K562 (cell line): Measurements from ENCODE around the gene SCARB2.
A peak's percentile ranks its signal among the peaks of the same experiment; 100 is the strongest.

Experiments
- CEBPB ChIP-seq: fragments of 450-650 bp; IDR thresholded peaks from 2 replicates; pipeline ENCODE4 v1.6.1; 2016; ENCODE audit warnings: missing genetic modification characterization, missing compliant biosample characterization
- CHD1 ChIP-seq: fragments of 200-600 bp; sonication (generic); IDR thresholded peaks from one replicate; pipeline ENCODE4 v1.6.1; 2012; ENCODE audit warnings: mild to moderate bottlenecking, moderate library complexity, low read length, inconsistent platforms
- CTCF ChIP-seq, 3 experiments: IDR thresholded peaks in 2 of 3; conservative IDR thresholded peaks in 1 of 3; 2 replicates each; pipeline ENCODE4 v1.5.1; 2011 to 2012; ENCODE audit warnings: low read length in 3 of 3, mild to moderate bottlenecking in 3 of 3, control low read depth in 2 of 3, improper control_type of control experiment in 1 of 3, inconsistent platforms in 1 of 3, low read depth in 1 of 3, mixed read lengths in 1 of 3, moderate library complexity in 1 of 3; ENCODE audit not compliant: insufficient read depth in 2 of 3
- EGR1 ChIP-seq: fragments of 450-650 bp; conservative IDR thresholded peaks from 2 replicates; pipeline ENCODE4 v1.6.1; 2017; ENCODE audit warnings: mild to moderate bottlenecking
- ETV5 ChIP-seq: sonication (generic); formaldehyde crosslinking; IDR thresholded peaks from 2 replicates; pipeline ENCODE4 v1.4.0; 2020; ENCODE audit warnings: low read depth, mild to moderate bottlenecking, missing genetic modification reagents
- GATAD2A ChIP-seq: fragments of 450-650 bp; IDR thresholded peaks from 2 replicates; pipeline ENCODE4 v1.6.1; 2017
- UBTF ChIP-seq, 2 experiments: IDR thresholded peaks; 2 replicates each; pipeline ENCODE4 v1.6.1; 2012; ENCODE audit warnings: improper control_type of control experiment in 2 of 2, low read depth in 2 of 2, low read length in 2 of 2, borderline replicate concordance in 1 of 2
- ZNF830 ChIP-seq: fragments of 250-450 bp; sonication (Bioruptor Pico); IDR thresholded peaks from 2 replicates; pipeline ENCODE4 v1.5.0; 2021; ENCODE audit warnings: mild to moderate bottlenecking
- TF ChIP-seq, protein P1 (sequence below): fragments of 250-450 bp; sonication (Bioruptor Pico); IDR thresholded peaks from 2 replicates; pipeline ENCODE4 v1.5.0; 2020; ENCODE audit warnings: mild to moderate bottlenecking
- TF ChIP-seq, protein P2 (sequence below): sonication (generic); formaldehyde crosslinking; IDR thresholded peaks from 2 replicates; pipeline ENCODE4 v1.8.0; 2023; ENCODE audit warnings: mild to moderate bottlenecking, missing genetic modification reagents

DNA sequence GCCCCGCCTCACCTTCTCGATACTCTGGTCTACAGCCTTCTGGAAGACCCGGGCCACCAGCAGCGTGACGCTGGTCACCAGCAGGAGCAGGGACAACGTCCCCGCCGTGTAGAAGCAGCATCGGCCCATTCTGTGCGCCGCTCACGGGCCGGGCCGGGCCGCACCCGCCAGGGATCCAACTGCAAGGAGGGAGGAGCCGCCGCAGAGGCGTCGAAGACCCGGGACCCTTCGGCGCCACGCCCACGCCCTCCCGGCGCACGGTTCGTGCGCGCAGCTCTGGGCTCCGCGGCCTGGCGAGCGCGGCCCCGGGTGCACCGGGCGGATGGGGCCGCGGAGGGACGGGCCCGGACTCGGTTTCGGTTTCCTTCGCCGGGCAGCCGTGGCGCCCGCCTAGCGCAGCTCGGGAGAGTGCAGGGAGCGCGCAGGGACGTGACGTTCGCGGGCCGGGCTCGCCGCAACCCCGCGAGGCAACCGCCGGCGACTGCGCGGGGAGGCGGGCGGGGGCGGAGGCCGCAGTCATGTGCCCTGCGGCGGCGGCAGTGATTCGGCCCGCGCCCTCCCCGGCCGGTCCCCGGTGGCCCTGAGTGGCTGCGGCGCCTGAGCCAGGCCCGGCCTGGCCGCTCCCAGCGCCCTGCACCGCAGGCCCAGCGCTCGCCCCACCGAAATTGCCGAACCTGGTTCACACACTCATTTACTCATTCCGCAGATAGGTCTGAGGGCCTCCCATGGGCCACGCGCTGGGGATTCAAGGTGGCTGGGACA lies at the start of gene SCARB2:
- TF ChIP-seq EGR1: peak; percentile 72
- peak; percentile 71 to 76; a peak in 3 of 4 replicates for TF ChIP-seq UBTF (IDR thresholded peaks at IDR 0.05; ENCODE audit: borderline replicate concordance in 1 of 2, low read depth in 2 of 2, low read length in 2 of 2)
- TF ChIP-seq ETV5 (CRISPR knock-in tag): no peak
- no peak for TF ChIP-seq CTCF (IDR thresholded peaks at IDR 0.05 in 2 of 3, conservative IDR thresholded peaks at IDR 0.05 in 1 of 3; ENCODE audit: insufficient read depth in 2 of 3, low read depth in 1 of 3, low read length in 3 of 3)
- TF ChIP-seq, protein P1, sequence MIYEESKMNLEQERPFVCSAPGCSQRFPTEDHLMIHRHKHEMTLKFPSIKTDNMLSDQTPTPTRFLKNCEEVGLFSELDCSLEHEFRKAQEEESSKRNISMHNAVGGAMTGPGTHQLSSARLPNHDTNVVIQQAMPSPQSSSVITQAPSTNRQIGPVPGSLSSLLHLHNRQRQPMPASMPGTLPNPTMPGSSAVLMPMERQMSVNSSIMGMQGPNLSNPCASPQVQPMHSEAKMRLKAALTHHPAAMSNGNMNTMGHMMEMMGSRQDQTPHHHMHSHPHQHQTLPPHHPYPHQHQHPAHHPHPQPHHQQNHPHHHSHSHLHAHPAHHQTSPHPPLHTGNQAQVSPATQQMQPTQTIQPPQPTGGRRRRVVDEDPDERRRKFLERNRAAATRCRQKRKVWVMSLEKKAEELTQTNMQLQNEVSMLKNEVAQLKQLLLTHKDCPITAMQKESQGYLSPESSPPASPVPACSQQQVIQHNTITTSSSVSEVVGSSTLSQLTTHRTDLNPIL (CRISPR knock-in tag): no peak
- TF ChIP-seq, protein P2, sequence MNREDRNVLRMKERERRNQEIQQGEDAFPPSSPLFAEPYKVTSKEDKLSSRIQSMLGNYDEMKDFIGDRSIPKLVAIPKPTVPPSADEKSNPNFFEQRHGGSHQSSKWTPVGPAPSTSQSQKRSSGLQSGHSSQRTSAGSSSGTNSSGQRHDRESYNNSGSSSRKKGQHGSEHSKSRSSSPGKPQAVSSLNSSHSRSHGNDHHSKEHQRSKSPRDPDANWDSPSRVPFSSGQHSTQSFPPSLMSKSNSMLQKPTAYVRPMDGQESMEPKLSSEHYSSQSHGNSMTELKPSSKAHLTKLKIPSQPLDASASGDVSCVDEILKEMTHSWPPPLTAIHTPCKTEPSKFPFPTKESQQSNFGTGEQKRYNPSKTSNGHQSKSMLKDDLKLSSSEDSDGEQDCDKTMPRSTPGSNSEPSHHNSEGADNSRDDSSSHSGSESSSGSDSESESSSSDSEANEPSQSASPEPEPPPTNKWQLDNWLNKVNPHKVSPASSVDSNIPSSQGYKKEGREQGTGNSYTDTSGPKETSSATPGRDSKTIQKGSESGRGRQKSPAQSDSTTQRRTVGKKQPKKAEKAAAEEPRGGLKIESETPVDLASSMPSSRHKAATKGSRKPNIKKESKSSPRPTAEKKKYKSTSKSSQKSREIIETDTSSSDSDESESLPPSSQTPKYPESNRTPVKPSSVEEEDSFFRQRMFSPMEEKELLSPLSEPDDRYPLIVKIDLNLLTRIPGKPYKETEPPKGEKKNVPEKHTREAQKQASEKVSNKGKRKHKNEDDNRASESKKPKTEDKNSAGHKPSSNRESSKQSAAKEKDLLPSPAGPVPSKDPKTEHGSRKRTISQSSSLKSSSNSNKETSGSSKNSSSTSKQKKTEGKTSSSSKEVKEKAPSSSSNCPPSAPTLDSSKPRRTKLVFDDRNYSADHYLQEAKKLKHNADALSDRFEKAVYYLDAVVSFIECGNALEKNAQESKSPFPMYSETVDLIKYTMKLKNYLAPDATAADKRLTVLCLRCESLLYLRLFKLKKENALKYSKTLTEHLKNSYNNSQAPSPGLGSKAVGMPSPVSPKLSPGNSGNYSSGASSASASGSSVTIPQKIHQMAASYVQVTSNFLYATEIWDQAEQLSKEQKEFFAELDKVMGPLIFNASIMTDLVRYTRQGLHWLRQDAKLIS (CRISPR knock-in tag): no peak
- TF ChIP-seq CEBPB: no peak
- TF ChIP-seq CHD1: no peak
- TF ChIP-seq GATAD2A: no peak
- no peak for TF ChIP-seq ZNF830 (CRISPR knock-in tag)
